Loucy (cell line): ENCODE results near the gene PLAC9.
"Not testable (repeated sequence)": the region's sequence is repeated elsewhere in the genome, so short reads cannot be mapped to it uniquely, and the experiment has no call there.

Source experiments
- H2AFZ ChIP-seq: fragments of 200-600 bp; sonication (generic); 2 replicates; pipeline ENCODE4 v1.6.0; 2016; ENCODE audit warnings: antibody characterized with exemption, mild to moderate bottlenecking, low read length, moderate library complexity
- H3F3A ChIP-seq: fragments of 200-600 bp; 2 replicates; pipeline ENCODE4 v1.6.0; 2016; ENCODE audit warnings: antibody characterized with exemption, low read depth, mild to moderate bottlenecking
- H3K27me3 ChIP-seq: fragments of 200-600 bp; sonication (generic); 2 replicates; pipeline ENCODE4 v1.6.1; 2014; ENCODE audit warnings: low read length, mild to moderate bottlenecking; ENCODE audit not compliant: insufficient read depth, poor library complexity, severe bottlenecking
- H3K36me3 ChIP-seq: fragments of 200-600 bp; sonication (generic); 2 replicates; pipeline ENCODE4 v1.6.1; 2016; ENCODE audit warnings: low read length; ENCODE audit not compliant: insufficient read depth
- H3K4me1 ChIP-seq: fragments of 200-600 bp; sonication (generic); 2 replicates; pipeline ENCODE4 v1.5.1; 2014; ENCODE audit warnings: low read length, mild to moderate bottlenecking; ENCODE audit not compliant: insufficient read depth, poor library complexity, severe bottlenecking
- H3K4me2 ChIP-seq: fragments of 200-600 bp; sonication (generic); 2 replicates; pipeline ENCODE4 v1.6.0; 2014; ENCODE audit warnings: antibody characterized with exemption, low read length, low read depth, mild to moderate bottlenecking; ENCODE audit not compliant: poor library complexity, severe bottlenecking
- H3K4me3 ChIP-seq: fragments of 200-600 bp; sonication (generic); 2 replicates; pipeline ENCODE4 v1.5.1; 2014; ENCODE audit warnings: low read length, mild to moderate bottlenecking, mixed read lengths; ENCODE audit not compliant: poor library complexity, severe bottlenecking
- H3K79me2 ChIP-seq: fragments of 200-600 bp; sonication (generic); 2 replicates; pipeline ENCODE4 v1.6.1; 2014; ENCODE audit warnings: low read length; ENCODE audit not compliant: insufficient read depth
- H3K9ac ChIP-seq: fragments of 200-600 bp; sonication (generic); 2 replicates; pipeline ENCODE4 v1.6.0; 2014; ENCODE audit warnings: mild to moderate bottlenecking, low read depth, low read length, moderate library complexity; ENCODE audit not compliant: poor library complexity, severe bottlenecking
- H3K9me2 ChIP-seq: fragments of 200-600 bp; sonication (generic); replicated peaks from 2 replicates; pipeline ENCODE4 v1.6.1; 2016; ENCODE audit warnings: low read depth, low read length, mixed read lengths
- H3K9me3 ChIP-seq: fragments of 200-600 bp; sonication (generic); 2 replicates; pipeline ENCODE4 v1.6.1; 2014; ENCODE audit warnings: mild to moderate bottlenecking, antibody characterized with exemption, low read length, low read depth; ENCODE audit not compliant: insufficient read depth
- H4K20me1 ChIP-seq: fragments of 200-600 bp; sonication (generic); 2 replicates; pipeline ENCODE4 v1.6.0; 2014; ENCODE audit warnings: antibody characterized with exemption, low read length, mild to moderate bottlenecking; ENCODE audit not compliant: insufficient read depth, poor library complexity, severe bottlenecking
- EZH2phosphoT487 ChIP-seq: fragments of 200-600 bp; IDR thresholded peaks from 2 replicates; pipeline ENCODE4 v1.6.1; 2018; ENCODE audit warnings: antibody characterized with exemption, mild to moderate bottlenecking, moderate library complexity, borderline replicate concordance
- TF ChIP-seq, protein P1 (sequence below): fragments of 200-600 bp; sonication (generic); conservative IDR thresholded peaks from 2 replicates; pipeline ENCODE4 v1.5.1; 2014; ENCODE audit warnings: mild to moderate bottlenecking, antibody characterized with exemption, low read length

The PLAC9 gene

GRCh38 chr10:80131499-80131901 is 1.0 kb upstream of the PLAC9 start:
- no peaks in the 10 kb centered on the region for H3K9me2 ChIP-seq
- no peaks in the 10 kb centered on the region for H3K9me3 ChIP-seq
- H3F3A ChIP-seq, result no peaks in the 10 kb centered on the region
- H2AFZ ChIP-seq, result no peak overlapping the region
- H3K4me2 ChIP-seq, result no peak overlapping the region
- no peaks in the 10 kb centered on the region for H3K36me3 ChIP-seq
- no peaks in the 10 kb centered on the region for H4K20me1 ChIP-seq
- no peak overlapping the region for H3K9ac ChIP-seq
- TF ChIP-seq, protein P1, sequence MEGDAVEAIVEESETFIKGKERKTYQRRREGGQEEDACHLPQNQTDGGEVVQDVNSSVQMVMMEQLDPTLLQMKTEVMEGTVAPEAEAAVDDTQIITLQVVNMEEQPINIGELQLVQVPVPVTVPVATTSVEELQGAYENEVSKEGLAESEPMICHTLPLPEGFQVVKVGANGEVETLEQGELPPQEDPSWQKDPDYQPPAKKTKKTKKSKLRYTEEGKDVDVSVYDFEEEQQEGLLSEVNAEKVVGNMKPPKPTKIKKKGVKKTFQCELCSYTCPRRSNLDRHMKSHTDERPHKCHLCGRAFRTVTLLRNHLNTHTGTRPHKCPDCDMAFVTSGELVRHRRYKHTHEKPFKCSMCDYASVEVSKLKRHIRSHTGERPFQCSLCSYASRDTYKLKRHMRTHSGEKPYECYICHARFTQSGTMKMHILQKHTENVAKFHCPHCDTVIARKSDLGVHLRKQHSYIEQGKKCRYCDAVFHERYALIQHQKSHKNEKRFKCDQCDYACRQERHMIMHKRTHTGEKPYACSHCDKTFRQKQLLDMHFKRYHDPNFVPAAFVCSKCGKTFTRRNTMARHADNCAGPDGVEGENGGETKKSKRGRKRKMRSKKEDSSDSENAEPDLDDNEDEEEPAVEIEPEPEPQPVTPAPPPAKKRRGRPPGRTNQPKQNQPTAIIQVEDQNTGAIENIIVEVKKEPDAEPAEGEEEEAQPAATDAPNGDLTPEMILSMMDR, result no peak
- H3K27me3 ChIP-seq, result no peaks in the 10 kb centered on the region
- no peaks in the 10 kb centered on the region for H3K4me1 ChIP-seq
- no peaks in the 10 kb centered on the region for H3K79me2 ChIP-seq
- no peak overlapping the region for H3K4me3 ChIP-seq

GRCh38 chr10:80133206-80133605 is 676 bp downstream of the PLAC9 start:
- Histone ChIP-seq H4K20me1 (no peaks in the 10 kb centered on the region), H3K4me3 (no peak overlapping the region), H3K79me2 (no peaks in the 10 kb centered on the region), H3K36me3 (no peaks in the 10 kb centered on the region), H3K9me2 (no peaks in the 10 kb centered on the region), H3K4me2 (no peak overlapping the region), H3K9me3 (no peaks in the 10 kb centered on the region), H3K4me1 (no peaks in the 10 kb centered on the region), H3K27me3 (no peaks in the 10 kb centered on the region), H2AFZ (no peak overlapping the region), H3F3A (no peaks in the 10 kb centered on the region), H3K9ac (no peak overlapping the region)
- TF ChIP-seq, protein P1, result no peak
- no peak for TF ChIP-seq EZH2phosphoT487

- H2AFZ ChIP-seq, H3K27me3 ChIP-seq, H3K36me3 ChIP-seq, H3K4me1 ChIP-seq, H3K9me3 ChIP-seq, H3K9ac ChIP-seq, H3K9me2 ChIP-seq, H3K4me2 ChIP-seq, H3F3A ChIP-seq, H4K20me1 ChIP-seq, H3K79me2 ChIP-seq, H3K4me3 ChIP-seq: not testable (repeated sequence)
These were observed 1.2 kb downstream of the PLAC9 start for GRCh38 chr10:80133687-80134086.

- no peak overlapping the region for H3K9ac ChIP-seq
- no peaks in the 10 kb centered on the region for H3K36me3 ChIP-seq
- H3K9me3 ChIP-seq, result no peaks in the 10 kb centered on the region
- H4K20me1 ChIP-seq, result no peaks in the 10 kb centered on the region
- no peaks in the 10 kb centered on the region for H3F3A ChIP-seq
- no peaks in the 10 kb centered on the region for H3K4me1 ChIP-seq
- H3K4me2 ChIP-seq, result no peak overlapping the region
- H3K79me2 ChIP-seq, result no peaks in the 10 kb centered on the region
- TF ChIP-seq, protein P1, result no peak
- no peak for TF ChIP-seq EZH2phosphoT487
- no peak overlapping the region for H2AFZ ChIP-seq
- H3K4me3 ChIP-seq, result no peak overlapping the region
- no peaks in the 10 kb centered on the region for H3K9me2 ChIP-seq
- no peaks in the 10 kb centered on the region for H3K27me3 ChIP-seq
These were observed 3.6 kb downstream of the PLAC9 start for GRCh38 chr10:80136134-80136571.
